ENCODE results near the gene SPATS2L.

SPATS2L gene

DNA sequence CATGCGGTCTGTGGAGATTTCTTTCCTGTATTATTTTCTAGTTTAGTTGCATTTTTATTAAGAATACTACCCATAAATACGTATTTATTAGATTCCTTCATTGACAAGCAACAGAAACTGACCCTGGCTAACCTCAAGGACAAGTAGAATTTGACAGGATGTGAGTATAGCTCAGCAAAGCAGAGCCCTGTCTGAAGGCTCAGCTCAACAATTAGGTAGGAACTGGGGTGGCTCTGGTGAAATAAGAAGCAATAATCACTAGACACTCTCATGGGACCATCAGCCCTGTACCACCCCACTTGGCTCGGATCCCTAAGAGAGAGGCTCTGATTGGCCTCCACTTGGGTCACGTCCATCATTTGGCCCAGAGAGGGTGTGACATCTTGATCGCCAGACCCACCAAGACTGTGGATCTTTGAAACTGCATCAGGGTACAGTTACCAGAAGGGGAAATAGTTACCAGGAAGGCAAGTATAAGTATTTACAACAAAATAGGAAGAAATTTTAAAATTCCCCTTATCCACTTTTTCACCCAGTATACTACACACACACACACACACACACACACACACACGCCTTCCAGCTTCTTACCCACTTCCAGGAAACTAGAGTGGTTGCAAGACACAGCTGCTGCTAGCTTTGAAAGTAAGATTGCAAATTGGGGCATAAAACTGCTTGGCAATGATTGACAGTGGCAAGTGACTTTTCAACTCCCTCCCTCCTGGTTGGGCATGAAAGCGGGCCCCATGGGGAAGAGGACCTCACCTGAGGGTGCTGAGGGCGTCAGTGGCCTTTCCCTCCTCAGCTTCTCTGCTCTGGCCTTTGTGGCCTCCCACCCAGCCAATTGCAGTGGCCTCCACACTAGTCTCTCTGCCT lies 161.6 kb downstream of the SPATS2L start:
- no peak for DNase-seq (ENCODE audit: low read depth, low spot score)

DNA sequence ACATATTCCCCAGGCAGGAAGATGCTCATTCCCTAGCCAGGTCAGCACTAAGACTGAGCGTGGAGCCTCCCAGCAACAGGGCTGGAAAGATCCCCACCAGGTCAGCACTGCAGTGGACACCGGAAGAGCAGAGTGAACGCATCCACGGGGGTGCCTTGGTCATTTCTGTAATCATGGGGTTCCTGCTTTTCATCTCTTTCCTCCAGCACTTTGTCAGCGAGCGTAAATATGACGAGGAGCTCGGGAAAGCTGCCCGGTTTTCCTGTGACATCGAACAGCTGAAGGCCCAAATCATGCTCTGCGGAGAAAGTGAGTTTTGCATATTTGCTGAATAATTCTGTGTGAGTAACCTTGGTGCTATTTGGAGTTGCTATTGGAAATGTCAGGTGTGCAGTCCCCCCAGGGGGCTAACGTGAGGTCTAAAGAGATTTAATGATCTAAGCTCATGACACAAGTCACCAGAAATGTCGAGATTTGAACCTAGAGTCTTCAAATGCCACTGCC lies 163.3 kb downstream of the SPATS2L start:
- no peak for DNase-seq (ENCODE audit: low read depth, low spot score)

- no peak for DNase-seq (ENCODE audit: low read depth, low spot score)
These were observed 163.7 kb downstream of the SPATS2L start for GRCh38 chr2:200470230-200470629.

DNA sequence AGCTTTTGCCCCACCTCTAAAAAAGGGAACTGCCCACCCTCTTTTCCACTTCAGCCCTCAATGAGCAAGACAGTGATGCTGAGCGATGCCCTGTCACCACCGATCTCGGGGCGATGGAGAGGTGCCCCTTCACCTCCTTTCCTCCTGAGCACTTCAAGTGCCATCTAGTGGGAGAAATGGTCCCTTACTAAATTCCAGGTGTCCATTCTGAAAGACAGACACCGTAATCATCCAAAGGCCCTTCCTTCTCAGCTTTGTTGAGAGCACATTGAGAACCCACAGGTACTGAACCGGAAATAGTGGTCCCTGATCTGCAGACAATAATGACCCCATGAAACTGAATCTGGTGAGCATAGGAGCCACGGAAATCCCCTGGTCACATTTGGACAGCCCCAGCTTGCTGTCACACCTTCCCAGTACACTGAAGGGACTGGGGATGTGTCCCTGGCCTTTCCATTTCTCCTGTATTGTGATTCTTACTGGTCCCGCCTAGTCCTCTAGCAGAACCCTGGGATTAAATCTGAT lies 164.9 kb downstream of the SPATS2L start:
- DNase-seq (ENCODE audit: low read depth, low spot score), result no peak

DNA sequence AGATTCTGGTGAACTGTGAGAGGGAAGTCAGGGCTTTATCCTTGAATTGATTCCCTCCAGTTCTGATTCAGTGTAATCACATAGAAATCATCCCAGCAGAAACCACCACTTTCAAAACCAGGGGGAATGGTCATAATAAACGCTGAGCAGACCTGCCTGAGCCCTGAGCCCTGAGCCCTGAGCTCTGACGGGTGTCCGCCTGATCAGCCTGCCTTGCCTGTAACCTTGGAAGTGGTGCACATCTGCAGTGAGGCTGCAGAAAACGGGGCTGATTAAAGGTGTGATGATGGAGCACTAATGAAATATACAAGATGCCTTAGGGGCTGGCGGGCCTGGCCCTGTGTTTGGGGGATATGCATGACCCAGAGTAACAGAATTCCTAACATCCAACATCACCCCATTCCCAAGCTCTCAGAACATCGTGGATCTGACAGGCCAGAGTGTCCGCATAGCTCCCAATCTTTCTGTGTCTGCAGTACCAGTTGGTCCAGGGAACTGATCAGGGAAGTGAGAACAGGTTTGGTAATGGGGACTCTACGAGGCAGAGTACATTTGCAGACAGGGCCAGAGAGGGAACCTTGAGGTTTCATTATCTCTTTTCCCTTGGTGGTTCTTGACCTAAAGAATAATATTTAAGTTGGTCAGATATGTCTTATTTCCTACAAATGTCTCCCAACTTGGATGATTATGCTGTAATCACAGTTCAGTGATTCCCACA lies 165.6 kb downstream of the SPATS2L start:
- no peak for DNase-seq (ENCODE audit: low read depth, low spot score)

DNA sequence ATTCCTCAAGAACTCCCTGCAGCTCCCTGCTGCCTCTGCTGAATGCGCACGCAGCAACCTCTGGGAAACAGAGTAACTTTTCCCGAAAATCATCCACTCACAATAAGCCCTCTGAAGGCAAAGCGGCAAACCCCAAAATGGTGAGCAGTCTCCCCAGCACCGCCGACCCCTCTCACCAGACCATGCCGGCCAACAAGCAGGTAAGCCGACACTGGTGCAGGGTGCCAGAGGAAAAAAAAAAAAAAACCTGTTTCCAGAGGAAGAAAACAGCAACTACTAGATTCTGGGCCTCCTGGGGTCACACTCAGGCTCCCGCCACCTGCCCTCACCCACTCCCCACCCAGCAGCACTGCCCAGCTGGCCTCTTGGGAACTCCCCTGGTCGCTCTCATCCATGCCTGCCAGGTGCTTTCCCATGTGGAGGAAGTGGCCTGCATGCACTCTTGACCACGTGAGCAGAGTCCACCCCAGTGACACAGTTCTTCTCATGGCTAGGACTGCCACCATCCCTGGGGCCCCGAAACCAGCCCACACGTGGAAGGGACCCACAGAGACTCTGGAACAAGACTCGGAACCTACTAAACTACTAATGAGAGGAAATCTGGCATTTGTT lies 166.5 kb downstream of the SPATS2L start:
- no peak for DNase-seq (ENCODE audit: low read depth, low spot score)

DNA sequence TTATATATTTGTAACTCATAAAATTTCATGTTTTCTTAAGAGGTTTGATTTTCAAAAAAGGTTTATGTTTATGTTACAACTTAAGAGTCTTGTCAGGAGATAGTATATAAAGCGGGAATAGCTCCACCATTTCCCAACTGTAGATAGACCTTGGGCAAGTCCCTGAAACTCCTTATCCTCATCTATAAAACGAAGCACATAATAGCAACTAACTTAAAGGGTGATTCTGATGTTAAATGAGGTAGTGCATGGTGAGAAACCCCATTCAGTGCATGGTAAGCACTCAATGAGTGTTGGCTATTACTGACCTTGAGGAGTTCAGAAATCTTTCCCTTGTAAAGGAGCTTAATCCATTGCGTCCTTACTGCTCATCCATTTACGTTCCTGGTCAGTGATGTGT lies 169.3 kb downstream of the SPATS2L start:
- DNase-seq (ENCODE audit: low read depth, low spot score), result no peak

GRCh38 chr2:200476836-200477235 lies 170.3 kb downstream of the SPATS2L start:
- DNase-seq (ENCODE audit: low read depth, low spot score), result no peak

- no peak for DNase-seq (ENCODE audit: low read depth, low spot score)
These were observed 171.2 kb downstream of the SPATS2L start for GRCh38 chr2:200477667-200478131.

DNA sequence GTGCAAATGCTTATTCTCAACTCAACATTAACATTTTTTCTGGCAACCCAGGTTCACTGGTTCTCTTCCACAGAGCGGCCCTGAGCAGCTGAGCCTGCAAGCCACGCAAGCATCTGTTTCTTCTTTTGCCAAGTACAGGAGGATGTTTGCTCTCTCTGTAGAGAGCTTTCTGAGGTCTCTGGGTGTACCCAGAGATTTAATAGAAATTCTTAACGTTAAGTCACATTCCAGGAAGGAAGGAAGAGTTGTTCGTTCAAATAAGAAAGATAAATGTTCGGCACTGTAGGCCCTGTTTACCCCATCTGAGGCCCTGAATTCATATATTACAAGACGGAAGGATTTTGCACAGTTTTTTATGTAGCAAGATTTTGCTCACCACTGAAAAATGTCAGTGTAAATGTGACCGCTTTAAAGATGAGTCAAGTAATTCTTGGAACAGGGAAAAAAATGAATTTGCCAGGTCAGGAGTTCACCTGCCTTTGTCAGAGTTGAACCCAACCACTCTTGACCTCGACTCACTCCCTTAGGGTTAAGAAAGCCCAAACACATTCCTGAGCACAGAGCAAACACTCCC lies 173.3 kb downstream of the SPATS2L start:
- no peak for DNase-seq (ENCODE audit: low read depth, low spot score)

DNA sequence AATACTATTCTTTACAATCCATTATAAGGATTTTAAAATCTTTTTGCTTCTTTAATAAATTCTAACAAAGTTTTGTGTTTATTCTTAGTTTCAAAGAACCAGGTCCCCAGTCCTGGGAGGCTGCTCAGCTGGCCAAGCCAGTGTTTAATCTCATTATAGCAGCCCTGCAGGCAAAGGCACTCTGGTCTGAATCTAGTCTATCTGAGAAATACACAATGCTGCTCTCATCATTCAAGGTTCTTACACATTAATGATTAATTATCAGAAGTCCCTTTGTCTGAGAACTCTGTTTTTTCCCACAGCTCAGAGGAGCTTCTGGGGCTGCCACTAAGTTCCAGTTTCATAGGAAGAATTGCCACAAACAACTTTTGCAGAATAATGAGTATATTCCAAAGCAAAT lies 175.7 kb downstream of the SPATS2L start:
- no peak for DNase-seq (ENCODE audit: low read depth, low spot score)

- peak; percentile 48 for DNase-seq (ENCODE audit: low read depth, low spot score)
These were observed 177.3 kb downstream of the SPATS2L start for GRCh38 chr2:200483729-200484198.

DNA sequence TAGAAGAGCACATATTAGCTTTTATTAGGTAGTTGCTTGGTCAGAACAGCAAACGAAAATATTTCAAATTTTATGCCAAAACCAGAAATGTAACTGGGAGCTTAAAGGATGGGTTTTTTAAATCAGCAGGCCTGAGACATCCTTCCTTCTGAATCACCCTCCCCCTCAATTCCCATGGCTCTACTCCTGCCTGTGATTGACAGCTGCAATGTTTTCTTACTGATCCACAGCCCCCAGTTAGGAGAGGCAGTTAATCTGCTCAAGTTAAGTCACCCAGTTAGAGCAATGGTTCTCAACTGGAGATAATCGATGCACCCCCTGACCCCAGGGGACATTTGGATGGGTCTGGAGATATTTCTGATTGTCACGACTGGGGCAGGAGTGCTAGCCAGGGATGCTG lies 178.4 kb downstream of the SPATS2L start:
- DNase-seq (ENCODE audit: low read depth, low spot score), result no peak

DNA sequence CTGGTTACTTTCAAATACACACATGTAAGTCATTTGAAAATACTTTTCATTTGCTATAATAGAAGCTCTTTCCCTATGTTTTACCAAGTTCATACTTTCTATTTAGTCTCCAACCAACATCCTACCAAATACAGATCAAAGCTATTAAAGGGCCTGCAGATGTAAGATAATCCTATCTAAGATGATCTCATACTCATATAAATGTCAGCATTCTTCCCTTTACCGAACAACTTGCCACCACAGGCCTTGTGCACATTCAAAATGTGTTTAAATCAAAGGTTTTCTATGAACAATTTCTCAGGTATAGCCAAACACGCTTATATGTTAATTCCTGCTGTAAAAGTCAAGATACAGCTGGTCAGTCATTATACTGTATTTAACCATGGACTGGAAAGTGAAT lies 180.0 kb downstream of the SPATS2L start:
- DNase-seq (ENCODE audit: low read depth, low spot score), result no peak

DNA sequence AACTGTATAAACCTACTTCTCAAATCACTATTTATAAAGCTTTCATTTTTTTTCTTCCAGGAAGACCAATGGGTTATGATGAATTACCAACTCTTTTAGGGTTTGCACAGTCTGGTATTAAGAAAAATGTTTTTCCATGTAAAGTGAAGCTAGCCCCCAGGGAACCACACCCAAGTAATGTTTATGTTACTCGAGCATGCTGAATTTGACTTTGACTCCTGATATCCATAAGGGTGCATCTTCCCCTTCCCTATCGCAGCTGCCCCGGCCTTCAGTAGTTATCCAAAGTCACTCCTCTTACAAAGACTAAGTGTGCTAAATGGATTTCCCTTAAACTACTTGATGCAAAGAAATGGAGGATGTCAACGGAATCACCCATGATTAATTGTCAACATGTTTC lies 181.7 kb downstream of the SPATS2L start:
- DNase-seq (ENCODE audit: low read depth, low spot score), result no peak

DNA sequence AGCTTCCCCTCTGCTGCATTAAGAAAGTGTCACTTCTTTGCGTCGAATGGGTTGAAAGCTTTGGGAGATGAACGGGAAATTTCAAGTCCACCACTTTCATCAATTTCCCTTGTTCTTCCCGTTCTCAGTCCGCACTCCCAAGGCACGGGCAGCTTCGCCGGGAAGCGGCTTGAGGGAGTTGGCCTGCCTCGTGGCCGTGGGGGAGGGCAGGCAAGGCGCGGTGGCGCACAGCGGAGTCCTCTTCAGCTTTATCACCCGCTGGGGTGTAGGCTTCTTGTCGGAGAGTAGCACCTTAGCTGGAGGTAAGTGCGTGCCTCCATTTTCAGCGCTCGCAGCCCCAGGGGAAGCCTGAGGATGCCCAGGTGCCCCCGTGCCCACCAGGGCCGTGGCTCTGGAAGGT lies 183.5 kb downstream of the SPATS2L start:
- no peak for DNase-seq (ENCODE audit: low read depth, low spot score)

- DNase-seq (ENCODE audit: low read depth, low spot score), result no peak
These were observed 186.2 kb downstream of the SPATS2L start for GRCh38 chr2:200492656-200493055.

DNA sequence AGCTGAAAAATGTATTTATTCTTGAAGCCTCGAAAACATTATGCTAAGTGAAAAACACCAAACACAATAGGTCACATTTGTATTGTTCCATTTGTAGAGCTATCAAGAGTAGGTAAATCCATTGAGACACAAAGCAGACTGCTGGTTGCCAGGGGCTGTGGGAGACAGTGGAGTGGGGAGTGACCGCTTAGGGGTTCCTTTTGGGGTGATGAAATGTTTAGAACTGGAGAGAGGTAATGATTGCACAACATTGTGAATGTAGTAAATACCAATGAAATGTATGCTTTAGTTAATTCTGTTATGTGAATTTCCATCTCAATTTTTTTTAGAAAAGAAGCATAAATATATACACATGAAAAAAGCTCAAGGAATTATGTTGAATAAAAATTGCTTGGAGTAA lies 187.6 kb downstream of the SPATS2L start:
- no peak for DNase-seq (ENCODE audit: low read depth, low spot score)

- no peak for DNase-seq (ENCODE audit: low read depth, low spot score)
These were observed 190.2 kb downstream of the SPATS2L start for GRCh38 chr2:200496696-200497095.

DNA sequence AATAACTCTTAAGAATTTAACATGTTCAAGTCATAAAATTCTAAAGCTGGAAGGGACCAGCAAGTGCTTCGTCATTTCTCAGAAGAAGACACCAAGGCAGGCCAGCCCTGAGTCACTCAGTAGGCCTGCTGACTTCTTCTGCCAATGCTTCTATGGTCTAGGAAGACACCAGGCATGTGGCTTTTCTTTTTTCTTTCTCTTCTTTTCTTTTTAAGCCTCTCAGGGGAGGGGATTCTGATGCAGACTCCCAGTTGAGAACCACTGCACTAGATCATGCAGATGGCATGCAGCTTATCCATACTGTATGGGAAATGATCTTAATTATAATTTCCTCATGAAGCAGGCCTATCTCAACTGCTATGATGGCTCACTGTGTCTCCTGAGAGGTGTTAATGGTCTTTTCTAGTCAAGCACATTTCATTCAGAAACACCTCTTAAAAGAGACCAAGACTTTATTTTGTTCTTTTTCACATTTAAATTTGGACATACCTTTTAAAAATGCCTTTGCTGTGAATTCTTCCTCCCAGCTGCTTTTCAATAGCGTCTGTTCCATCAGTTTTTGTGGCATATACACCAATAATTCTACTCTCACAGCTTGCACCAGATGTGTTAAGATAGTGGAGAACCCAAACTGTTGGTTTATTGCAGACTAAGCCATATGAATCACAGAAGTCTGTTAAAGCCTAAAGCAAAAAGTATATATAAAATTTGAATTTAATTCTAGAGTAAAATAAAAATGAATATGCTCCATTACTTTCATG lies 192.1 kb downstream of the SPATS2L start:
- no peak for DNase-seq (ENCODE audit: low read depth, low spot score)

DNA sequence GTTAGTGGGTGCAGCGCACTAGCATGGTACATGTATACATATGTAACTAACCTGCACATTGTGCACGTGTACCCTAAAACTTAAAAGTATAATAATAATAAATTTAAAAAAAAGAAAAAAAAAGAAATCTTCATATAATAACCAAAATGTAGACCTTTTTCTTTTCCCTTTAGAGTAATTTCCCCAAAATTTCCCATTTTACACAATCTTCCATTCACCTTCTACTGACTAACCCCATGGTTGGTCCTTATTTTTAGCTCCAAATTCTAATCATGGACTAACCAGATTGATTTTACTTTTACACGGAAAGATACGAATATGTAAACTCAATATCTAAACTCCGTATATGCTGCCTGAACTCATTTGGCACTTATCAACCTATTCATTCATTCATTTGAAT lies 195.7 kb downstream of the SPATS2L start:
- DNase-seq (ENCODE audit: low read depth, low spot score), result no peak
